H1 (cell line): Measurements from ENCODE around the gene FAH. TPM values are rescaled to one million over a fixed set of nuclear protein-coding genes. Genes with fewer than 3 reads are reported as not detected.

Source experiments
- CTCF ChIA-PET: fragments of 300-600 bp; sonication (Branson Sonifier 250); formaldehyde crosslinking; loops from one replicate; lab custom pipeline; 2021; ENCODE audit not compliant: partially characterized antibody; lab: Charles Lee
- POLR2A ChIA-PET: fragments of 300-600 bp; sonication (Branson Sonifier 250); formaldehyde crosslinking; loops from one replicate; lab custom pipeline; 2021; ENCODE audit warnings: inconsistent platforms; ENCODE audit not compliant: partially characterized antibody; lab: Charles Lee
- DNase-seq, 2 experiments: peaks; one replicate each; pipeline versions ENCODE4 v3.0.0 to v3.0.0-alpha.2; 2010 to 2022; ENCODE audit warnings: low spot score in 2 of 2, low read depth in 1 of 2, mixed read lengths in 1 of 2
- FAIRE-seq: peaks from 2 replicates; lab custom pipeline; 2011; peaks lifted over from hg19 to GRCh38; lab: Jason Lieb, UNC
- H2AFZ ChIP-seq: 2 replicates; pipeline ENCODE4 v1.8.1; 2012; ENCODE audit warnings: low read length, inconsistent platforms
- H2AK5ac ChIP-seq: 2 replicates; pipeline ENCODE4 v1.6.1; 2013; ENCODE audit warnings: low read depth, low read length
- H2BK120ac ChIP-seq: replicated peaks from 2 replicates; pipeline ENCODE3; 2013; ENCODE audit warnings: low read depth, low read length, inconsistent platforms
- H2BK12ac ChIP-seq: 2 replicates; pipeline ENCODE4 v1.6.1; 2013; ENCODE audit warnings: low read depth, low read length
- H2BK15ac ChIP-seq: 2 replicates; pipeline ENCODE4 v1.6.1; 2013; ENCODE audit warnings: low read length
- H2BK20ac ChIP-seq: 2 replicates; pipeline ENCODE4 v1.6.1; 2013; ENCODE audit warnings: low read length
- H2BK5ac ChIP-seq: 2 replicates; pipeline ENCODE4 v1.6.1; 2013; ENCODE audit warnings: low read depth, low read length
- H3K14ac ChIP-seq: 2 replicates; pipeline ENCODE4 v1.6.1; 2013; ENCODE audit warnings: inconsistent platforms; ENCODE audit not compliant: insufficient read length
- H3K18ac ChIP-seq: 2 replicates; pipeline ENCODE4 v1.6.1; 2013; ENCODE audit warnings: low read length; ENCODE audit errors: extremely low read depth
- H3K23ac ChIP-seq: 2 replicates; pipeline ENCODE4 v1.6.1; 2013; ENCODE audit warnings: inconsistent platforms; ENCODE audit not compliant: insufficient read length
- H3K23me2 ChIP-seq: 2 replicates; pipeline ENCODE4 v1.6.1; 2013; ENCODE audit warnings: low read depth, low read length
- H3K27ac ChIP-seq: 2 replicates; pipeline ENCODE4 v1.6.1; 2011; ENCODE audit warnings: low read depth, low read length, inconsistent platforms
- H3K27me3 ChIP-seq, 4 experiments: replicated peaks in 1 of 4; 1 replicate in 1 of 4; 2 replicates in 3 of 4; pipeline versions ENCODE4 v1.6.1 to v1.8.1; 2011 to 2013; ENCODE audit warnings: low read length in 3 of 4, mild to moderate bottlenecking in 3 of 4, inconsistent platforms in 2 of 4, mixed read lengths in 2 of 4, moderate library complexity in 1 of 4; ENCODE audit not compliant: control insufficient read depth in 3 of 4, insufficient read depth in 3 of 4; ENCODE audit errors: extremely low read depth in 1 of 4
- H3K36me3 ChIP-seq, 4 experiments: 2 replicates each; pipeline versions ENCODE4 v1.6.1 to v1.8.1; 2011 to 2013; ENCODE audit warnings: mild to moderate bottlenecking in 4 of 4, low read length in 3 of 4, moderate library complexity in 2 of 4, control low read depth in 1 of 4, inconsistent platforms in 1 of 4; ENCODE audit not compliant: insufficient read depth in 4 of 4, control insufficient read depth in 2 of 4
- H3K4ac ChIP-seq: replicated peaks from 2 replicates; pipeline ENCODE3; 2013; ENCODE audit warnings: low read length, low read depth, mixed read lengths, inconsistent platforms; ENCODE audit not compliant: insufficient read length
- H3K4me1 ChIP-seq, 4 experiments: replicated peaks in 1 of 4; 1 replicate in 1 of 4; 2 replicates in 3 of 4; pipeline versions ENCODE4 v1.6.1 to v1.8.1; 2011 to 2013; ENCODE audit warnings: low read length in 3 of 4, inconsistent platforms in 2 of 4, mixed read lengths in 1 of 4; ENCODE audit not compliant: insufficient read depth in 4 of 4, control insufficient read depth in 3 of 4
- H3K4me2 ChIP-seq, 2 experiments: 2 replicates each; pipeline versions ENCODE4 v1.6.1 to v1.8.1; 2011 to 2013; ENCODE audit warnings: low read depth in 2 of 2, low read length in 2 of 2, control low read depth in 1 of 2, inconsistent platforms in 1 of 2, mild to moderate bottlenecking in 1 of 2; ENCODE audit not compliant: insufficient read depth in 1 of 2
- H3K4me3 ChIP-seq, 4 experiments: fragments of 200-600, 300-600 bp in 1 of 4; sonication (generic), shearing (Covaris generic), sonication (Bioruptor Twin) in 1 of 4; 2 replicates each; pipeline versions ENCODE4 v1.5.1 to v1.8.1; 2011 to 2016; ENCODE audit warnings: low read length in 4 of 4, low read depth in 3 of 4, control low read depth in 2 of 4, inconsistent platforms in 2 of 4, mild to moderate bottlenecking in 2 of 4, mixed read lengths in 1 of 4, moderate library complexity in 1 of 4; ENCODE audit not compliant: insufficient read depth in 2 of 4; ENCODE audit errors: extremely low read depth in 1 of 4
- H3K56ac ChIP-seq: replicated peaks from 2 replicates; pipeline ENCODE3; 2013; ENCODE audit warnings: low read depth, mild to moderate bottlenecking, mixed read lengths, low read length, inconsistent platforms; ENCODE audit not compliant: insufficient read length
- H3K79me1 ChIP-seq: 2 replicates; pipeline ENCODE4 v1.6.1; 2013; ENCODE audit warnings: low read depth, low read length, control low read depth
- H3K79me2 ChIP-seq, 2 experiments: 2 replicates each; pipeline versions ENCODE4 v1.6.1 to v1.8.1; 2012 to 2013; ENCODE audit warnings: low read length in 2 of 2, mild to moderate bottlenecking in 2 of 2, inconsistent platforms in 1 of 2; ENCODE audit not compliant: insufficient read depth in 2 of 2, control insufficient read depth in 1 of 2
- H3K9ac ChIP-seq, 4 experiments: replicated peaks in 1 of 4; 1 replicate in 1 of 4; 2 replicates in 3 of 4; pipeline versions ENCODE4 v1.6.1 to v1.8.1; 2011 to 2013; ENCODE audit warnings: low read depth in 3 of 4, low read length in 3 of 4, control low read depth in 2 of 4, mild to moderate bottlenecking in 2 of 4, moderate library complexity in 2 of 4, inconsistent platforms in 1 of 4; ENCODE audit errors: extremely low read depth in 1 of 4
- H3K9me3 ChIP-seq, 2 experiments: 2 replicates each; pipeline versions ENCODE4 v1.6.1 to v1.8.1; 2012 to 2013; ENCODE audit warnings: mild to moderate bottlenecking in 2 of 2, moderate library complexity in 2 of 2, control low read depth in 1 of 2, inconsistent platforms in 1 of 2, low read depth in 1 of 2, low read length in 1 of 2, mixed read lengths in 1 of 2; ENCODE audit not compliant: insufficient read depth in 2 of 2
- H4K20me1 ChIP-seq, 2 experiments: replicated peaks in 1 of 2; 2 replicates each; pipeline versions ENCODE3 to v1.8.1; 2011 to 2013; ENCODE audit warnings: inconsistent platforms in 2 of 2, low read length in 2 of 2, mild to moderate bottlenecking in 1 of 2; ENCODE audit not compliant: insufficient read depth in 2 of 2, control insufficient read depth in 1 of 2
- H4K5ac ChIP-seq: 2 replicates; pipeline ENCODE4 v1.6.1; 2013; ENCODE audit warnings: low read length, low read depth, mixed read lengths, inconsistent platforms; ENCODE audit not compliant: insufficient read length
- H4K8ac ChIP-seq: 2 replicates; pipeline ENCODE4 v1.8.0; 2013; ENCODE audit warnings: mild to moderate bottlenecking, moderate library complexity, low read length, inconsistent platforms; ENCODE audit not compliant: insufficient read depth; ENCODE audit errors: extremely low read depth
- H4K91ac ChIP-seq: replicated peaks from 2 replicates; pipeline ENCODE3; 2013; ENCODE audit warnings: low read length, mixed read lengths, inconsistent platforms; ENCODE audit not compliant: insufficient read length
- ATF3 ChIP-seq: IDR thresholded peaks from 2 replicates; pipeline ENCODE4 v1.6.1; 2011; ENCODE audit warnings: low read depth, mild to moderate bottlenecking, low read length; ENCODE audit not compliant: insufficient read depth
- BACH1 ChIP-seq: IDR thresholded peaks from 2 replicates; pipeline ENCODE4 v1.6.1; 2012; ENCODE audit warnings: low read length, improper control_type of control experiment
- EGR1 ChIP-seq: IDR thresholded peaks from 2 replicates; pipeline ENCODE4 v1.6.1; 2011; ENCODE audit warnings: low read depth, low read length, borderline replicate concordance
- FOSL1 ChIP-seq: IDR thresholded peaks from 2 replicates; pipeline ENCODE4 v1.6.1; 2011; ENCODE audit warnings: mild to moderate bottlenecking, low read depth, low read length, moderate library complexity; ENCODE audit not compliant: insufficient read depth
- MAX ChIP-seq: IDR thresholded peaks from 2 replicates; pipeline ENCODE4 v1.6.1; 2012; ENCODE audit warnings: inconsistent platforms
- SP1 ChIP-seq: IDR thresholded peaks from 2 replicates; pipeline ENCODE4 v1.6.1; 2011; ENCODE audit warnings: low read depth, low read length
- TAF1 ChIP-seq: IDR thresholded peaks from 2 replicates; pipeline ENCODE4 v1.6.1; 2011; ENCODE audit warnings: mild to moderate bottlenecking, low read depth, low read length
- TAF7 ChIP-seq: optimal IDR thresholded peaks from 2 replicates; pipeline ENCODE3; 2011; ENCODE audit warnings: low read depth, mild to moderate bottlenecking, inconsistent platforms, low read length, moderate library complexity, borderline replicate concordance
- WGBS, 2 experiments: shearing (Covaris generic) in 1 of 2; methylation state at CpG; one replicate each; pipeline versions ENCODE4 v1.1.6 to v1.1.7; 2013 to 2015; ENCODE audit warnings: low lambda C conversion rate in 2 of 2, mixed read lengths in 2 of 2, inconsistent platforms in 1 of 2, low coverage in 1 of 2, missing lambda C conversion rate in 1 of 2; ENCODE audit not compliant: insufficient replicate concordance in 2 of 2, insufficient coverage in 1 of 2, insufficient read length in 1 of 2; ENCODE audit errors: extremely low coverage in 1 of 2, missing lambda C conversion rate in 1 of 2; 5-methylcytosine and 5-hydroxymethylcytosine counted together
- polyA plus RNA-seq, 7 experiments: library from polyadenylated mRNA; depleted of rRNA in 3 of 7; stranded (reverse) in 5 of 7; unstranded in 2 of 7; fragments of >200 nt in 5 of 7; fragments of 200-250 nt in 2 of 7; gene quantifications; 1 replicate in 5 of 7; 2 replicates in 1 of 7; 4 replicates in 1 of 7; pipeline versions ENCODE4 v1.2.1 to v1.2.3, GENCODE V29; 2011 to 2013; ENCODE audit warnings: missing spikeins in 2 of 7, mixed read lengths in 2 of 7
- total RNA-seq: library from RNA; stranded (reverse); fragmentation: NEBNext Ultra II Directional; extraction: Animal tissue kit (Norgen Biotek cat#: 25700); gene quantifications from 2 replicates; pipeline ENCODE4 v1.2.1, GENCODE V29; 2021

The FAH gene
- total and polyA plus RNA-seq, 2 of the 8 experiments (the other 6 are each of a cell fraction or from before 2014, with no cell fraction given): 20.0 to 21.7 TPM

DNA sequence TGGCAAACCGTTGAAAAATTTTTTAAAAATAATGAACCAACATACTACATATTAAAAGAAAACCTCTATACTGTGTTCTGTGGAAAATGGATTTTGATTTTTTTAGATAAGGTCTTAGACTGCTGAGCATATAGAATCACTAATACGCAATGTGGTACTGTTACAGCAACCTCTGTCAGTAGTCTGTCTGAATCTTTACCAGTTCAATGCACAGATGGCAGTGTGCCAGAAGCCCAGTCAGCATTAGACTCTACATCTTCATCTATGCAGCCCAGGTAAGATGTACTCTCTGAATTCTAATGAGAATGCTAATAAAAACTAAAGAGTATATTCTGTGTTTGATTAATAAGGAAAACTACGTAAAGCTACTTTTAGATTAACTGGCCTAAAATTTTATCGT, 31.3 kb upstream of the FAH start:
- Histone ChIP-seq H3K79me2 (peaks cover 0 to 52% of the 10 kb centered on the region in 2 experiments; a peak in 2 of 4 replicates), H3K4me2 (no peak overlapping the region), H3K36me3 (peaks cover 4 to 22% (median 11%) of the 10 kb centered on the region in 4 experiments; a peak in 5 of 8 replicates), H3K27ac (no peak overlapping the region), H3K9me3 (no peaks in the 10 kb centered on the region), H4K20me1 (peaks cover 4 to 6% of the 10 kb centered on the region in 2 experiments), H3K79me1 (peaks cover 3% of the 10 kb centered on the region; the same call in 1 of the 2 replicates), H3K18ac (no peak overlapping the region), H2BK12ac (no peak overlapping the region), H4K5ac (no peak overlapping the region), H2BK120ac (no peak overlapping the region), H4K8ac (no peak overlapping the region), H3K4ac (no peak overlapping the region), H2AK5ac (no peak overlapping the region), H4K91ac (no peak overlapping the region), H3K14ac (no peak overlapping the region), H2BK20ac (no peak overlapping the region), H2BK5ac (no peak overlapping the region), H3K56ac (no peak overlapping the region), H3K27me3 (no peaks in the 10 kb centered on the region), H3K4me1 (no peaks in the 10 kb centered on the region), H2AFZ (no peak overlapping the region), H2BK15ac (no peak overlapping the region), H3K4me3 (no peak overlapping the region), H3K9ac (no peak overlapping the region), H3K23me2 (no peaks in the 10 kb centered on the region), H3K23ac (no peak overlapping the region)
- FAIRE-seq: no peak
- 89% methylated on average over 4 of the region's 4 CpGs; no CpG with 5 or more reads in 1 of the 2 experiments for WGBS, 2 experiments
- DNase-seq: no peak
- POLR2A ChIA-PET: no interaction called here
- TF ChIP-seq FOSL1: no peak
- TF ChIP-seq MAX: no peak
- no peak for TF ChIP-seq EGR1
- no peak for TF ChIP-seq TAF1
- no peak for TF ChIP-seq SP1
- TF ChIP-seq BACH1: no peak
- no peak for TF ChIP-seq TAF7
- no peak for TF ChIP-seq ATF3
- CTCF ChIA-PET: interaction anchor here (1.8 to 2.5 kb wide), 2 partner anchors 14 to 52 kb away, joined by 6 read pairs; no protein-coding TSS in a partner anchor
